Esophagus mucosa (tissue), 1 donor: ENCODE data around the gene GSTA3. TPM values are rescaled to one million over a fixed set of nuclear protein-coding genes. Genes with fewer than 3 reads are reported as not detected.
"Not testable (repeated sequence)": the region's sequence is repeated elsewhere in the genome, so short reads cannot be mapped to it uniquely, and the experiment has no call there.

Experiments used
- ATAC-seq: fragments of 200-7000 bp; cut with Tn5 transposase; one replicate; pipeline ENCODE4 v1.9.1; 2020
- total RNA-seq: library from RNA; stranded (reverse); gene quantifications from one replicate; pipeline ENCODE4 v1.2.4, GENCODE V29; 2023
- donor health status: DM: yes; HTN: yes; CAD: no.

Gene GSTA3
- total RNA-seq, 1 donor from 2014 or later, result not detected

DNA sequence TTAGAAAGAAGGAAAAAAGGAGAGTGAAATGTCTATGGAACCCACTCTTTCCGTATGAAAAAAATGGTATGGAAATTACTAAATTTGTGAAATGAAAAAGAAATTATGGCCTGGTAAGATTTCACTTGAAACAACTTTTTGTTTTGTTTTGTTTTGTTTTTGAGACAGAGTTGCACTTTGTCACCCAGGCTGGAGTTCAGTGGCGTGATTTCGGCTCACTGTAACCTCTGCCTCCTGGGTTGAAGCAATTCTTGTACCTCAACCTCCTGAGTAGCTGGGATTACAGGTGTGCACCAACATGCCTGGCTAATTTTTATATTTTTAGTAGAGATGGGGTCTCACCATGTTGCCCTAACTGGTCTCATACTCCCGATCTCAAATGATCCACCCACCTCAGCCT, 51.1 kb downstream of the GSTA3 start:
- no peak for ATAC-seq

- not testable (repeated sequence) for ATAC-seq
These were observed 53.4 kb downstream of the GSTA3 start for GRCh38 chr6:52856137-52856536.

- no peak for ATAC-seq
These were observed 60.4 kb downstream of the GSTA3 start for GRCh38 chr6:52849137-52849536.

Other genes starting within 250 kb of the GSTA3 start
- gene TMEM14A, start 238.6 kb downstream of the GSTA3 start, total RNA-seq, result 40.6 TPM
- gene GSTA2, start 146.2 kb downstream of the GSTA3 start, total RNA-seq, result not detected
- 1.6 TPM for gene GSTA1, start 105.9 kb downstream of the GSTA3 start, total RNA-seq
- not detected for gene GSTA5, start 68.9 kb downstream of the GSTA3 start, total RNA-seq
- 64.0 TPM for gene GSTA4, start 85.6 kb upstream of the GSTA3 start, total RNA-seq
- 9.6 TPM for gene CILK1, start 152.1 kb upstream of the GSTA3 start, total RNA-seq
- gene FBXO9, start 155.7 kb upstream of the GSTA3 start, total RNA-seq, result 96.8 TPM
- gene GCM1, start 239.1 kb upstream of the GSTA3 start, total RNA-seq, result not detected